GM12878 (cell line): ENCODE data around the gene ARHGAP15. TPM values are rescaled to one million over a fixed set of nuclear protein-coding genes. Genes with fewer than 3 reads are reported as not detected.

Experiments used
- ATAC-seq: fragments of 200-7000 bp; cut with Tn5 transposase; 3 replicates; pipeline ENCODE4 v1.9.1; 2020; ENCODE audit warnings: mild to moderate bottlenecking, moderate library complexity
- BruUV-seq: library from RNA; stranded (reverse); fragments of 400-500 nt; replicated peaks from 2 replicates; lab custom pipeline; 2021; lab: Mats Ljungman, UMichigan
- CTCF ChIA-PET: fragments of 300-600 bp; sonication (Branson Sonifier 250); formaldehyde crosslinking; extraction: SDS; loops from one replicate; lab custom pipeline; 2021; ENCODE audit warnings: inconsistent platforms; lab: Yijun Ruan, JAX
- POLR2A ChIA-PET: fragments of 350-600 bp; formaldehyde crosslinking; extraction: SDS; loops from one replicate; lab custom pipeline; 2021; ENCODE audit warnings: inconsistent platforms; lab: Charles Lee
- RAD21 ChIA-PET: fragments of 300-600 bp; sonication (Branson Sonifier 250); formaldehyde crosslinking; loops from one replicate; lab custom pipeline; 2023; ENCODE audit warnings: antibody characterized with exemption; ENCODE audit not compliant: unreplicated experiment; lab: Charles Lee
- SMC1A ChIA-PET: fragments of 300-600 bp; sonication (Branson Sonifier 250); formaldehyde crosslinking; loops from one replicate; lab custom pipeline; 2023; ENCODE audit not compliant: unreplicated experiment, uncharacterized antibody; lab: Charles Lee
- DNase-seq: peaks from one replicate; pipeline ENCODE4 v3.0.0-alpha.2; 2011; ENCODE audit warnings: low read depth, low spot score
- FAIRE-seq: peaks from 3 replicates; lab custom pipeline; 2011; peaks lifted over from hg19 to GRCh38; lab: Jason Lieb, UNC
- H2AFZ ChIP-seq: 2 replicates; pipeline ENCODE4 v1.6.0; 2011; ENCODE audit warnings: low read depth, low read length, control low read depth; ENCODE audit not compliant: control insufficient read depth
- H3K27ac ChIP-seq: 2 replicates; pipeline ENCODE4 v1.5.1; 2011; ENCODE audit warnings: control low read depth; ENCODE audit not compliant: control insufficient read depth, insufficient read depth
- H3K27me3 ChIP-seq, 2 experiments: replicated peaks in 1 of 2; 2 replicates each; pipeline versions ENCODE4 v1.6.0 to v1.6.1; 2011; ENCODE audit warnings: low read length in 1 of 2; ENCODE audit not compliant: control insufficient read depth in 2 of 2, insufficient read depth in 2 of 2
- H3K36me3 ChIP-seq, 2 experiments: 2 replicates each; pipeline ENCODE4 v1.5.1; 2011; ENCODE audit warnings: low read length in 1 of 2; ENCODE audit not compliant: control insufficient read depth in 2 of 2, insufficient read depth in 2 of 2
- H3K4me1 ChIP-seq: 2 replicates; pipeline ENCODE4 v1.6.1; 2011; ENCODE audit warnings: mild to moderate bottlenecking, low read length, moderate library complexity, mixed read lengths; ENCODE audit not compliant: control insufficient read depth, insufficient read depth
- H3K4me2 ChIP-seq: 2 replicates; pipeline ENCODE4 v1.6.0; 2011; ENCODE audit warnings: control low read depth; ENCODE audit not compliant: control insufficient read depth, insufficient read depth
- H3K4me3 ChIP-seq: fragments of 200-600 bp; sonication (generic); 2 replicates; pipeline ENCODE4 v1.5.1; 2016
- H3K79me2 ChIP-seq: 2 replicates; pipeline ENCODE4 v1.6.0; 2011; ENCODE audit warnings: low read length; ENCODE audit not compliant: control insufficient read depth, insufficient read depth
- H3K9ac ChIP-seq: 2 replicates; pipeline ENCODE4 v1.8.0; 2011; ENCODE audit warnings: low read length, control low read depth, mixed read lengths; ENCODE audit not compliant: control insufficient read depth, insufficient read depth
- H3K9me3 ChIP-seq: replicated peaks from 3 replicates; pipeline ENCODE4 v1.5.1; 2011; ENCODE audit warnings: mild to moderate bottlenecking, low read length; ENCODE audit not compliant: control insufficient read depth, insufficient read depth
- H4K20me1 ChIP-seq: 2 replicates; pipeline ENCODE4 v1.6.0; 2011; ENCODE audit not compliant: control insufficient read depth, insufficient read depth
- CBX5 ChIP-seq: sonication (generic); IDR thresholded peaks from 2 replicates; pipeline ENCODE4 v1.6.1; 2016; ENCODE audit warnings: low read depth, moderate library complexity, mild to moderate bottlenecking, inconsistent platforms
- CREB1 ChIP-seq: IDR thresholded peaks from 2 replicates; pipeline ENCODE4 v1.6.1; 2012; ENCODE audit warnings: low read depth, mild to moderate bottlenecking, inconsistent platforms
- FOXK2 ChIP-seq: fragments of 450-650 bp; IDR thresholded peaks from 2 replicates; pipeline ENCODE4 v1.6.1; 2017; ENCODE audit warnings: mild to moderate bottlenecking, moderate library complexity
- HDGF ChIP-seq: fragments of 450-650 bp; IDR thresholded peaks from 2 replicates; pipeline ENCODE4 v1.6.1; 2016; ENCODE audit warnings: antibody characterized with exemption
- IKZF1 ChIP-seq: fragments of 450-650 bp; conservative IDR thresholded peaks from 2 replicates; pipeline ENCODE4 v1.6.1; 2017; ENCODE audit warnings: antibody characterized with exemption, mild to moderate bottlenecking
- RB1 ChIP-seq: fragments of 450-650 bp; formaldehyde crosslinking; IDR thresholded peaks from 2 replicates; pipeline ENCODE4 v1.6.1; 2017; ENCODE audit warnings: mild to moderate bottlenecking, borderline replicate concordance
- YY1 ChIP-seq: IDR thresholded peaks from 2 replicates; pipeline ENCODE4 v1.6.1; 2011; ENCODE audit warnings: low read depth, mild to moderate bottlenecking, low read length
- ZNF207 ChIP-seq: fragments of 450-650 bp; IDR thresholded peaks from 2 replicates; pipeline ENCODE4 v1.6.1; 2014; ENCODE audit warnings: antibody characterized with exemption, mild to moderate bottlenecking, borderline replicate concordance
- WGBS: methylation state at CpG from one replicate; pipeline ENCODE4 v1.1.6; 2016; ENCODE audit warnings: low lambda C conversion rate; ENCODE audit not compliant: insufficient replicate concordance, insufficient coverage; ENCODE audit errors: missing lambda C conversion rate; 5-methylcytosine and 5-hydroxymethylcytosine counted together
- in situ Hi-C: fragments of 300-500 bp; cut with MboI; formaldehyde crosslinking; loops from 9 replicates; pipeline ENCODE4 v1.14.3; 2018; ENCODE audit warnings: mixed read lengths
- intact Hi-C: fragments of 100-400 bp; cut with micrococcal nuclease; formaldehyde crosslinking; loops from one replicate; pipeline ENCODE4 v1.14.2; 2022; ENCODE audit not compliant: unreplicated experiment
- polyA plus RNA-seq, 11 experiments: library from polyadenylated mRNA; depleted of rRNA in 4 of 11; unstranded in 6 of 11; stranded (reverse) in 5 of 11; fragments of >200 nt; fragmentation: Nextera tagmentation in 4 of 11; fragmentation: Illumina TruSeq in 1 of 11; extraction: Ambion mirVana in 4 of 11; extraction: Trizol in 1 of 11; gene quantifications; 1 replicate in 1 of 11; 2 replicates in 10 of 11; pipeline versions ENCODE4 v1.2.1 to v1.2.3, GENCODE V29; 2011 to 2016; ENCODE audit warnings: inconsistent platforms in 2 of 11, missing spikeins in 2 of 11, low read depth in 1 of 11
- total RNA-seq, 4 experiments: library from RNA; depleted of rRNA in 3 of 4; stranded (reverse); fragments of >200 nt in 3 of 4; fragmentation: Illumina TruSeq in 1 of 4; extraction: Trizol in 1 of 4; gene quantifications; 2 replicates each; pipeline versions ENCODE4 v1.2.1 to v1.2.3, GENCODE V29; 2013 to 2021
- TF ChIP-seq, protein P1 (sequence below): fragments of 450-650 bp; IDR thresholded peaks from 2 replicates; pipeline ENCODE4 v1.6.1; 2017; ENCODE audit warnings: borderline replicate concordance
- TF ChIP-seq, protein P2 (sequence below): fragments of 450-650 bp; formaldehyde crosslinking; IDR thresholded peaks from 2 replicates; pipeline ENCODE4 v1.5.0; 2022; ENCODE audit warnings: mild to moderate bottlenecking, missing genetic modification characterization
- TF ChIP-seq, protein P3 (sequence below), 3 experiments: IDR thresholded peaks in 2 of 3; conservative IDR thresholded peaks in 1 of 3; 2 replicates each; pipeline ENCODE4 v1.5.1; 2011; ENCODE audit warnings: low read depth in 3 of 3, low read length in 3 of 3, mild to moderate bottlenecking in 3 of 3, control low read depth in 2 of 3, moderate library complexity in 2 of 3, inconsistent platforms in 1 of 3, mixed read lengths in 1 of 3; ENCODE audit not compliant: control insufficient read depth in 2 of 3, insufficient read depth in 1 of 3; ENCODE audit errors: extremely low read depth in 1 of 3

The ARHGAP15 gene
- total and polyA plus RNA-seq, 10 of the 15 experiments (the other 5 are each of a cell fraction or from before 2014, with no cell fraction given), result 38.0 to 92.6 (median 66.7) TPM

DNA sequence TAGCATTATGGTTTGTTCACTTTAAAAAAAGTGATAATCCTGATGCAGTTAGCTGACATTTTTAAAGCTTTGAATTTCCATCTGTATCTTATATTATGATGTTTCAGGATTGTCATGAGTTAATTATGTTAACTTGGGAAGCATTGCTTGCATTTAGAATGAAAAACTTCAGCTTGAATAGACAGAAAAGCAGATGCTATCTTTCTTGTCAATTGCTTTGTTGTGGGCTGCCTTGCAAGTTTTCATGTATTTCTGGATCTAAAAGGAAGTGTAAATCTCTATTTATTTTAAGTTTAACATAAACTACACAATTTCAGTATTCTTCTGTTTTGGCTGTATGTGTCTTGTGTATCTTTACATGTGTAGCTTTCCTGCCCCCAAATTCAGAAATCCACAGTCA is 479.5 kb downstream of the ARHGAP15 start:
- Histone ChIP-seq H3K9ac (no peak overlapping the region), H3K79me2 (no peaks in the 10 kb centered on the region), H3K36me3 (no peaks in the 10 kb centered on the region), H3K4me2 (no peak overlapping the region), H2AFZ (no peak overlapping the region), H3K27me3 (no peaks in the 10 kb centered on the region), H3K9me3 (no peaks in the 10 kb centered on the region), H3K4me3 (no peak overlapping the region), H3K27ac (no peak overlapping the region), H3K4me1 (no peaks in the 10 kb centered on the region), H4K20me1 (no peaks in the 10 kb centered on the region)
- intact Hi-C loops (no loop called here), in situ Hi-C loops (no loop called here)
- POLR2A ChIA-PET, result no interaction called here
- BruUV-seq, result no TSS peak
- CTCF ChIA-PET, result no interaction called here
- no peak for ATAC-seq
- peak; percentile 47 for FAIRE-seq
- RAD21 ChIA-PET, result no interaction called here
- TF ChIP-seq HDGF, result no peak
- no peak for TF ChIP-seq FOXK2
- TF ChIP-seq CBX5, result no peak
- SMC1A ChIA-PET, result no interaction called here
- no peak for DNase-seq

DNA sequence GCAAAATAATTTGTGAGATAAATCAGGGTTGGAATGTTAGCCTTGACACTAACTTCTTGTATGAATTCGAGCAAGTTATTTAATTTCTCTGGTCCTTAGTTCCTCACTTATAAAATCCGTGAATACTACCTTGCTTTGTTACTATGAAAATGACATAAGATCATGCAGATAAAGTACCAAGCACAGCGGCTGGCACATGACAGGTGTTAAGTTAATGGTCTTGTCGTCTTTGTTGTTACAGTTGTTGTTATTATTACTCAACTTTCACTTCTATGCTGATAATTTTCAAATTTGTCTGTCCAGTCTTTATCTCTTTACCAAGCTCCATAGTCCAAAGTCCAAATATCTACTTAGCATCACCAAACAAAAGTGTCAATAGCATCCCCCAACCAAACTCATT is 482.1 kb downstream of the ARHGAP15 start:
- H3K4me3 ChIP-seq, result no peak overlapping the region
- no peak overlapping the region for H3K9ac ChIP-seq
- ATAC-seq (no peak), FAIRE-seq (no peak), DNase-seq (no peak)
- H3K36me3 ChIP-seq, result no peaks in the 10 kb centered on the region
- H3K79me2 ChIP-seq, result no peaks in the 10 kb centered on the region
- no peaks in the 10 kb centered on the region for H3K4me1 ChIP-seq
- no peaks in the 10 kb centered on the region for H4K20me1 ChIP-seq
- ChIA-PET CTCF (interaction anchor here (1.9 kb wide), 1 partner anchor 10 kb away, joined by 4 read pairs; no protein-coding TSS in a partner anchor), POLR2A (no interaction called here), SMC1A (interaction anchor here (2.8 kb wide), 1 partner anchor 10 kb away, joined by 7 read pairs; no protein-coding TSS in a partner anchor), RAD21 (no interaction called here)
- intact Hi-C loops, result no loop called here
- H3K4me2 ChIP-seq, result no peak overlapping the region
- over 99% methylated on average over 4 of the region's 4 CpGs for WGBS
- no peaks in the 10 kb centered on the region for H3K9me3 ChIP-seq
- H3K27ac ChIP-seq, result no peak overlapping the region
- in situ Hi-C loops, result no loop called here
- no TSS peak for BruUV-seq
- no peaks in the 10 kb centered on the region for H3K27me3 ChIP-seq
- H2AFZ ChIP-seq, result no peak overlapping the region
- TF ChIP-seq YY1 (no peak), ZNF207 (no peak), HDGF (no peak), RB1 (no peak), IKZF1 (no peak), CREB1 (no peak)
- TF ChIP-seq, protein P1, sequence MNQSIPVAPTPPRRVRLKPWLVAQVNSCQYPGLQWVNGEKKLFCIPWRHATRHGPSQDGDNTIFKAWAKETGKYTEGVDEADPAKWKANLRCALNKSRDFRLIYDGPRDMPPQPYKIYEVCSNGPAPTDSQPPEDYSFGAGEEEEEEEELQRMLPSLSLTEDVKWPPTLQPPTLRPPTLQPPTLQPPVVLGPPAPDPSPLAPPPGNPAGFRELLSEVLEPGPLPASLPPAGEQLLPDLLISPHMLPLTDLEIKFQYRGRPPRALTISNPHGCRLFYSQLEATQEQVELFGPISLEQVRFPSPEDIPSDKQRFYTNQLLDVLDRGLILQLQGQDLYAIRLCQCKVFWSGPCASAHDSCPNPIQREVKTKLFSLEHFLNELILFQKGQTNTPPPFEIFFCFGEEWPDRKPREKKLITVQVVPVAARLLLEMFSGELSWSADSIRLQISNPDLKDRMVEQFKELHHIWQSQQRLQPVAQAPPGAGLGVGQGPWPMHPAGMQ, result no peak
- TF ChIP-seq, protein P2, sequence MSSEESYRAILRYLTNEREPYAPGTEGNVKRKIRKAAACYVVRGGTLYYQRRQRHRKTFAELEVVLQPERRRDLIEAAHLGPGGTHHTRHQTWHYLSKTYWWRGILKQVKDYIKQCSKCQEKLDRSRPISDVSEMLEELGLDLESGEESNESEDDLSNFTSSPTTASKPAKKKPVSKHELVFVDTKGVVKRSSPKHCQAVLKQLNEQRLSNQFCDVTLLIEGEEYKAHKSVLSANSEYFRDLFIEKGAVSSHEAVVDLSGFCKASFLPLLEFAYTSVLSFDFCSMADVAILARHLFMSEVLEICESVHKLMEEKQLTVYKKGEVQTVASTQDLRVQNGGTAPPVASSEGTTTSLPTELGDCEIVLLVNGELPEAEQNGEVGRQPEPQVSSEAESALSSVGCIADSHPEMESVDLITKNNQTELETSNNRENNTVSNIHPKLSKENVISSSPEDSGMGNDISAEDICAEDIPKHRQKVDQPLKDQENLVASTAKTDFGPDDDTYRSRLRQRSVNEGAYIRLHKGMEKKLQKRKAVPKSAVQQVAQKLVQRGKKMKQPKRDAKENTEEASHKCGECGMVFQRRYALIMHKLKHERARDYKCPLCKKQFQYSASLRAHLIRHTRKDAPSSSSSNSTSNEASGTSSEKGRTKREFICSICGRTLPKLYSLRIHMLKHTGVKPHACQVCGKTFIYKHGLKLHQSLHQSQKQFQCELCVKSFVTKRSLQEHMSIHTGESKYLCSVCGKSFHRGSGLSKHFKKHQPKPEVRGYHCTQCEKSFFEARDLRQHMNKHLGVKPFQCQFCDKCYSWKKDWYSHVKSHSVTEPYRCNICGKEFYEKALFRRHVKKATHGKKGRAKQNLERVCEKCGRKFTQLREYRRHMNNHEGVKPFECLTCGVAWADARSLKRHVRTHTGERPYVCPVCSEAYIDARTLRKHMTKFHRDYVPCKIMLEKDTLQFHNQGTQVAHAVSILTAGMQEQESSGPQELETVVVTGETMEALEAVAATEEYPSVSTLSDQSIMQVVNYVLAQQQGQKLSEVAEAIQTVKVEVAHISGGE (CRISPR knock-in tag), result no peak
- TF ChIP-seq, protein P3, sequence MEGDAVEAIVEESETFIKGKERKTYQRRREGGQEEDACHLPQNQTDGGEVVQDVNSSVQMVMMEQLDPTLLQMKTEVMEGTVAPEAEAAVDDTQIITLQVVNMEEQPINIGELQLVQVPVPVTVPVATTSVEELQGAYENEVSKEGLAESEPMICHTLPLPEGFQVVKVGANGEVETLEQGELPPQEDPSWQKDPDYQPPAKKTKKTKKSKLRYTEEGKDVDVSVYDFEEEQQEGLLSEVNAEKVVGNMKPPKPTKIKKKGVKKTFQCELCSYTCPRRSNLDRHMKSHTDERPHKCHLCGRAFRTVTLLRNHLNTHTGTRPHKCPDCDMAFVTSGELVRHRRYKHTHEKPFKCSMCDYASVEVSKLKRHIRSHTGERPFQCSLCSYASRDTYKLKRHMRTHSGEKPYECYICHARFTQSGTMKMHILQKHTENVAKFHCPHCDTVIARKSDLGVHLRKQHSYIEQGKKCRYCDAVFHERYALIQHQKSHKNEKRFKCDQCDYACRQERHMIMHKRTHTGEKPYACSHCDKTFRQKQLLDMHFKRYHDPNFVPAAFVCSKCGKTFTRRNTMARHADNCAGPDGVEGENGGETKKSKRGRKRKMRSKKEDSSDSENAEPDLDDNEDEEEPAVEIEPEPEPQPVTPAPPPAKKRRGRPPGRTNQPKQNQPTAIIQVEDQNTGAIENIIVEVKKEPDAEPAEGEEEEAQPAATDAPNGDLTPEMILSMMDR (IDR thresholded peaks at IDR 0.05 in 2 of 3, conservative IDR thresholded peaks at IDR 0.05 in 1 of 3; ENCODE audit: control insufficient read depth in 2 of 3, extremely low read depth in 1 of 3, insufficient read depth in 1 of 3, low read depth in 3 of 3, low read length in 3 of 3), result no peak
